ENCODE results near the gene DLG5. TPM values are rescaled to one million over a fixed set of nuclear protein-coding genes. Genes with fewer than 3 reads are reported as not detected.

DLG5 gene
- total and polyA plus RNA-seq, 5 donors = 6.6 to 14.3 (median 11.9) TPM

DNA sequence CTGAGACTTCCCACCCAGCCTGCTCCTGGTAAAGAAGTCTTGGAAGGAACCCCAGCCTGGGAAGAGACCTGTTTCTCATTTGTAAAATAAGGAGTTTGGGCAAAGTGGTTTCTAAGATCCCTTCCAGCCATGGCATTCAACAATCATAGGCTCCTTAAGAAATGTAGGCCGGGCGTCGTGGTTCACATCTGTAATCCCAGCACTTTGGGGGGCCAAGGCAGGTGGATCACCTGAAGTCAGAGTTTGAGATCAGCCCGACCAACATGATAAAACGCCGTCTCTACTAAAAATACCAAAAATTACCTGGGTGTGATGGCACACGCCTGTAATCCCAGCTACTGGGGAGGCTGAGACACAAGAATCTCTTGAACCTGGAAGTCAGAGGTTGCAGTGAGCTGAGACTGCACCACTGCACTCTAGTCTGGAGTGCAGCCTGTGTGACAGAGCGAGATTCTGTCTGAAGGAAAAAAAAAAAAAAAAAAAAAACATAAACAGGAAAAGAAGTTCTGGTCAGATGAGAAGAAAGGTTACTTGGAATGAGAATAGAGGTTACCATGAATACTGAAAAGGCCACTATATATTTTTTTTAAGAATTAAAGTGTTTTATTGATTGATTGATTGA is 15.9 kb downstream of the DLG5 start:
- no peaks in the 10 kb centered on the region for H3K27me3 ChIP-seq (ENCODE audit: control insufficient read depth, insufficient read depth)
- intact Hi-C loops (cut with DNase I) = no loop called here
- DNase-seq (no peak), ATAC-seq (no peak)
- H3K4me1 ChIP-seq (ENCODE audit: control insufficient read depth, insufficient read depth, low read length) = peaks cover 12% of the 10 kb centered on the region
- no peak overlapping the region for H3K4me3 ChIP-seq (ENCODE audit: low read length)
- H3K27ac ChIP-seq (ENCODE audit: low read length) = no peak overlapping the region
- H3K9me3 ChIP-seq (ENCODE audit: control insufficient read depth, low read length) = no peaks in the 10 kb centered on the region
- 84% methylated on average over 8 of the region's 8 CpGs for WGBS

DNA sequence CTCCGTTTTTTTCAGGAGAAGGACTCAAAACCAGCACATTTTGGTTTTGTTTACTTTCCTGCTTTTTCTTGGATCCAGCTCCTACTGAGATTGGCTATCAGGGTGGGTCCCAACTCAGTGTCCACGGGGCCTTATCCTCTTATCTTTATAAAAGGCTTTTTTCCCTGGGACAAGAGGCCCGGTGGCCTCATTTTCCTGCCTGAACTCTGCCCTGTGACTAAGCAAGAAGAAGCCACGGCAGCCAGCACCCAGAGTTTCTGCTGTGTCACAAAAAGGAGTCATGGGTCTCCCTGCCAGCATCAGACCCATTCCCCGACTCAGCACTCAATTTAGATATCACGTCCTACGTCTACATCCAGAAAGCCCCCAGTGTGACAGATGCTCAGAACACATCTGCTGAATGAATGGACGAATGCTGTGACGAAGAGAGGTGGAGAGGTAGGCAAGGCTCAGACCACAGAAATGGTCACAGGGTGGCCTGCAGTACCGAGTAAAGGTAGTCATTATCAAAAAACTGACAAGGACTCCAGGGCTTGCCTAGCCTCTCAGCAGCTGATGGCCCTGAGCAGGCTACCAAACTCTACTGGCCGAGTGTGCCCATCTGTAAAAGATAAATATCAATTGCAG is 16.7 kb downstream of the DLG5 start:
- Histone ChIP-seq H3K4me1 (ENCODE audit: control insufficient read depth, insufficient read depth, low read length) (peaks cover 12% of the 10 kb centered on the region), H3K4me3 (ENCODE audit: low read length) (no peak overlapping the region), H3K27me3 (ENCODE audit: control insufficient read depth, insufficient read depth) (no peaks in the 10 kb centered on the region), H3K9me3 (ENCODE audit: control insufficient read depth, low read length) (no peaks in the 10 kb centered on the region), H3K27ac (ENCODE audit: low read length) (no peak overlapping the region)
- WGBS = 46% methylated on average over 11 of the region's 11 CpGs
- DNase-seq = peak in 2 of 3 donors; percentile 54 to 68
- ATAC-seq = peak; percentile 58 to 85
- intact Hi-C loops (cut with DNase I) = no loop called here

DNA sequence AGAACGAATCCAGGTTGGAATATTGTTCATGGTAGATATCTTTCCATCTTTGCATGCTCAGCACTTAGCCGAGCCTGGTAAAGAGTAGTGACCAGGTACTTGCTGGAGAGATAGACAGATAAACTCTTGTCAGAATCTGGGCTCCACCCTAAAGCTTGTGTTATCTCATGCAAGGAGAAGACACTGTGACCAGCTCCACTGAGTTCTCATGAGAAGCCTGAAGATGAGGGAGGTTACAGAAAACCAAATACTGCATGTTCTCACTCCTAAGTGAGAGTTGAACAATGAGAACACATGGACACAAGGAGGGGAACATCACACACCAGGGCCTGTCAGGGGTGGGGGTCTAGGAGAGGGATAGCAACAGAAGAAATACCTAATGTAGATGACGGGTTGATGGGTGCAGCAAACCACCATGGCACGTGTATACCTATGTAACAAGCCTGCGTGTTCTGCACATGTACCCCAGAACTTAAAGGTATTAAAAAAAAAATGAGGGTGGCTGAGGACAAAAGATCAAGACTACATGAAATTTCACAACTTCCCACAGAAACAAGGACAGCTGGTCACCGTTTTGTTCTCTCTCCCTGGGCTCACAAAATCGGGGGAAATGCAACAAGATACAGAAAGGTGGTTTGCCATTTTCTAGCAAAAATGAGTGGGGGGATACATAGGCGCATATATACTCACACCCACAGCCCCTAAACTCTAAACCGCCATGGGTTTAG is 17.4 kb downstream of the DLG5 start:
- intact Hi-C loops (cut with DNase I) = no loop called here
- ATAC-seq = no peak

GRCh38 chr10:77907900-77908717 is 18.4 kb downstream of the DLG5 start:
- no peak for ATAC-seq
- Histone ChIP-seq H3K4me1 (ENCODE audit: control insufficient read depth, insufficient read depth, low read length) (peaks cover 12% of the 10 kb centered on the region), H3K27ac (ENCODE audit: low read length) (no peak overlapping the region), H3K9me3 (ENCODE audit: control insufficient read depth, low read length) (no peaks in the 10 kb centered on the region), H3K27me3 (ENCODE audit: control insufficient read depth, insufficient read depth) (no peaks in the 10 kb centered on the region), H3K4me3 (ENCODE audit: low read length) (no peak overlapping the region)
- DNase-seq = no peak
- intact Hi-C loops (cut with DNase I) = no loop called here
- 95% methylated on average over 9 of the region's 9 CpGs for WGBS

More for the DNA sequence above, 17.4 kb downstream of the DLG5 start:
- no peaks in the 10 kb centered on the region for H3K27me3 ChIP-seq (ENCODE audit: control insufficient read depth, insufficient read depth)
- H3K9me3 ChIP-seq (ENCODE audit: control insufficient read depth, low read length) = no peaks in the 10 kb centered on the region
- no peak for DNase-seq
- no peak overlapping the region for H3K27ac ChIP-seq (ENCODE audit: low read length)
- 73% methylated on average over 9 of the region's 9 CpGs for WGBS
- H3K4me1 ChIP-seq (ENCODE audit: control insufficient read depth, insufficient read depth, low read length) = peaks cover 12% of the 10 kb centered on the region
- H3K4me3 ChIP-seq (ENCODE audit: low read length) = no peak overlapping the region

DNA sequence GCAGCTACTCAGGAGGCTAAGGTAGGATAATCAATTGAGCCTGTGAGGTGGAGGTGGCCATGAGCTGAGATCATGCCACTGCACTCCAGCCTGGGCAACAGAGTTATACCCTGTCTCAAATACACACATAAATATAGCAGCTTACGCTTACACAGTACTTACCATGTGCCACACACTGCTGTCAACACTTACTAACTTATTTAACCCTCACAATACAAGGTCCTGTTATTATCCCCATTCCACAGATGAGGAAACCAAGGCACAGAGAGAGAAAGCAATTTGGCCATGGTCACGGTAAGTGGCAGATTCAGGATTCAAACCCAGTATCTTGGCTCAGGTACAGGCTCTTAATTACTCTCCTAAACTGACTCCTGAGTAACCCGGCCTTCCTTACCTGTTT is 19.1 kb downstream of the DLG5 start:
- no peak overlapping the region for H3K4me3 ChIP-seq (ENCODE audit: low read length)
- H3K4me1 ChIP-seq (ENCODE audit: control insufficient read depth, insufficient read depth, low read length) = peaks cover 12% of the 10 kb centered on the region
- H3K9me3 ChIP-seq (ENCODE audit: control insufficient read depth, low read length) = no peaks in the 10 kb centered on the region
- no peak overlapping the region for H3K27ac ChIP-seq (ENCODE audit: low read length)
- no peaks in the 10 kb centered on the region for H3K27me3 ChIP-seq (ENCODE audit: control insufficient read depth, insufficient read depth)
- 89% methylated on average over 3 of the region's 3 CpGs for WGBS
- DNase-seq (no peak), ATAC-seq (no peak)
- intact Hi-C loops (cut with DNase I) = no loop called here

GRCh38 chr10:77906951-77907421 is 19.6 kb downstream of the DLG5 start:
- intact Hi-C loops (cut with DNase I) = no loop called here
- H3K27ac ChIP-seq (ENCODE audit: low read length) = no peak overlapping the region
- DNase-seq = no peak
- H3K27me3 ChIP-seq (ENCODE audit: control insufficient read depth, insufficient read depth) = no peaks in the 10 kb centered on the region
- 76% methylated on average over 5 of the region's 5 CpGs for WGBS
- no peak overlapping the region for H3K4me3 ChIP-seq (ENCODE audit: low read length)
- H3K9me3 ChIP-seq (ENCODE audit: control insufficient read depth, low read length) = no peaks in the 10 kb centered on the region
- peaks cover 12% of the 10 kb centered on the region for H3K4me1 ChIP-seq (ENCODE audit: control insufficient read depth, insufficient read depth, low read length)
- ATAC-seq = no peak

DNA sequence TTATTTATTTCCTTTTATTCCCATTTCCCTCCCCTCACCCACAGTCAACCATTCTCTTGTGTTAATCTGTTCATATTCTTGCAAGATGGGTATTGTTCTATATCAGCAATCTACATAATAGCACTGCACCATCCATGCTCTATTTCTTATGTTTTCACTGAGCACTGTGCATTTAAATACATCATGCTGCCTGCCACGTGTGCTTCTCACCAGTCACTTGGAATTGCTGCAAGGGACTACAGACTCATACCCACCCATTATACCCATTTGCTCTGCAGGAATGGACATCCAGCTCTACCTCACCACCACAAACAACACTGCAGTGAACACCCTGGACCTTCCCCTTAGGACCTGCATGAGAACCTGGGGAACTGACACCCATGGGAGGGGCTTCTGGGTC is 20.8 kb downstream of the DLG5 start:
- no peak overlapping the region for H3K27ac ChIP-seq (ENCODE audit: low read length)
- DNase-seq (no peak), ATAC-seq (no peak)
- intact Hi-C loops (cut with DNase I) = no loop called here
- H3K27me3 ChIP-seq (ENCODE audit: control insufficient read depth, insufficient read depth) = no peaks in the 10 kb centered on the region
- H3K4me1 ChIP-seq (ENCODE audit: control insufficient read depth, insufficient read depth, low read length) = peaks cover 12% of the 10 kb centered on the region
- 34% methylated on average over 1 of the region's 1 CpG for WGBS
- H3K9me3 ChIP-seq (ENCODE audit: control insufficient read depth, low read length) = no peaks in the 10 kb centered on the region
- no peak overlapping the region for H3K4me3 ChIP-seq (ENCODE audit: low read length)

- Histone ChIP-seq H3K27ac (ENCODE audit: low read length) (no peak overlapping the region), H3K9me3 (ENCODE audit: control insufficient read depth, low read length) (no peaks in the 10 kb centered on the region), H3K4me1 (ENCODE audit: control insufficient read depth, insufficient read depth, low read length) (peaks cover 8% of the 10 kb centered on the region), H3K27me3 (ENCODE audit: control insufficient read depth, insufficient read depth) (no peaks in the 10 kb centered on the region), H3K4me3 (ENCODE audit: low read length) (no peak overlapping the region)
- ATAC-seq (no peak), DNase-seq (no peak)
- intact Hi-C loops (cut with DNase I) = no loop called here
- 83% methylated on average over 9 of the region's 9 CpGs for WGBS
Observed at GRCh38 chr10:77905086-77905748, 21.3 kb downstream of the DLG5 start.

DNA sequence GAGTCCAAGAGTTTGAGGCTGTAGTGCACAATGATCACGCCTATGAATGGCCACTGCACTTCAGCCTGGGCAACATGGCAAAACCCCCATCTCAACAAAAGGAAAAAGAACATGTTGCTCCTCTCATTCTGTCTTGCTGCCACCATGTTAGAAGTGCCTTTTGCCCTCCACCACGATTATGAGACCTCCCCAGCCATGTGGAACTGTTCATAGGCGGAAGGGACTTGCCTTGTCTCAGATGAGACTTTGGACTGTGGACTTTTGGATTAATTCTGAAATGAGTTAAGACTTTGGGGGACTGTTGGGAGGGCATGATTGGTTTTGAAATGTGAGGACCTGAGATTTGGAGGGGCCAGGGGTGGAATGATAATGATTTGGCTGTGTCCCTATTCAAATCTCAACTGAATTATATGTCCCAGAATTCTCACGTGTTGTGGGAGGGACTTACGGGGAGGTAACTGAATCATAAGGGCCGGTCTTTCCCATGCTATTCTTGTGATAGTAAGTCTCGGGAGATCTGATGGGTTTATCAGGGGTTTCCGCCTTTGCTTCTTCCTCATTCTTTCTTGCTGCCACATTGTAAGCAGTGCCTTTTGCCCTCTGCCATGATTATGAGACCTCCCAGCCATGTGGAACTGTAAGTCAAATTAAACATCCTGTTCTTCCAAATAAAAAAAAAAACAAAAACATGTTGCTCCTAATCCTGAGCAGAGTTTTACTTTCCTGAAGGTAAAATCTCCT is 22.3 kb downstream of the DLG5 start:
- no peak for DNase-seq
- no peak overlapping the region for H3K4me3 ChIP-seq (ENCODE audit: low read length)
- peaks cover 10% of the 10 kb centered on the region for H3K4me1 ChIP-seq (ENCODE audit: control insufficient read depth, insufficient read depth, low read length)
- no peaks in the 10 kb centered on the region for H3K27me3 ChIP-seq (ENCODE audit: control insufficient read depth, insufficient read depth)
- H3K27ac ChIP-seq (ENCODE audit: low read length) = no peak overlapping the region
- 76% methylated on average over 8 of the region's 8 CpGs for WGBS
- no peaks in the 10 kb centered on the region for H3K9me3 ChIP-seq (ENCODE audit: control insufficient read depth, low read length)
- intact Hi-C loops (cut with DNase I) = no loop called here
- no peak for ATAC-seq

DNA sequence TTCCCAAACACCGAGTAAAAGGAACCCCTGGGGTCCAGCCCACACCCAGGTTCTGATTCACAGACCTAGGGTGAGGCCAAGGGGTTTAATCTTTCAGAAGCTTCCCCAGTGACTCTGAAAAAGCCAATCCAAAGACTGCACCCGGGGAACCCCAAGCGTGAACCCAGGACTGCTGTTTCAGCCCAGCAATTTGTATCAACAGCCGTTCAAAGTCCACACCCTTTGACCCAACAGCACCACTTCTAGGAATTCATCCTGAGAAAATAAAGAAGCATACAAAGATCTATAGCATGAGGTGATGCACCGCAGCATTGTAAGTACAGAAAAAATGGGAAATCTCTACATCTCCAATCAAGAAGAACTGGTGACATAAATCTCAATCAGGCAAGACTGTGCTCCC is 24.4 kb downstream of the DLG5 start:
- Histone ChIP-seq H3K9me3 (ENCODE audit: control insufficient read depth, low read length) (no peaks in the 10 kb centered on the region), H3K4me1 (ENCODE audit: control insufficient read depth, insufficient read depth, low read length) (peaks cover 12% of the 10 kb centered on the region), H3K4me3 (ENCODE audit: low read length) (no peak overlapping the region), H3K27ac (ENCODE audit: low read length) (no peak overlapping the region), H3K27me3 (ENCODE audit: control insufficient read depth, insufficient read depth) (no peaks in the 10 kb centered on the region)
- ATAC-seq (no peak), DNase-seq (no peak)
- intact Hi-C loops (cut with DNase I) = no loop called here
- WGBS = 79% methylated on average over 5 of the region's 5 CpGs

Measured in right cardiac atrium (tissue), 5 donors.